NCI-H2171 (cell line): ENCODE results near the gene CAPN3.
A peak's percentile ranks its signal among the peaks of the same experiment; 100 is the strongest.

Experiments used
- DNase-seq: peaks from one replicate; lab custom pipeline; 2025; lab: John Stamatoyannopoulos, UW

The CAPN3 gene

DNA sequence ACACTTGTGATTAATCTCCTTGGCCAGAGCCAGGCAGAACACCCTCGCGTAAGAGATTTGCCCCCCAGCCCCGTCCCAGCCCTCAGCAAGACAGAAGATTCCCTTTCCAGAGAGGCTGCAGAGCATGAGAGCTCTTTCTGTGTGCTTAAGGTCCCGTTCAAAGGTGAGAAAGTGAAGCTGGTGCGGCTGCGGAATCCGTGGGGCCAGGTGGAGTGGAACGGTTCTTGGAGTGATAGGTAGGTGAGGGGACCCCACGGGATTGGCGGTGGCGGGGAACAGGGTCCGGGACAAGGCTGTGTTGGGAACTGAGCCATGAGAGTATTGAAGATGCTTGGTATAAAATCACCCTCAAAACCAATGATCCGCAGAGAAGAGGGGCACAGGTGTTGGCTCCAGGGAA, 34.8 kb downstream of the CAPN3 start:
- no peak for DNase-seq

- DNase-seq, result no peak
Measured at GRCh38 chr15:42395838-42396237, 36.5 kb downstream of the CAPN3 start.

DNA sequence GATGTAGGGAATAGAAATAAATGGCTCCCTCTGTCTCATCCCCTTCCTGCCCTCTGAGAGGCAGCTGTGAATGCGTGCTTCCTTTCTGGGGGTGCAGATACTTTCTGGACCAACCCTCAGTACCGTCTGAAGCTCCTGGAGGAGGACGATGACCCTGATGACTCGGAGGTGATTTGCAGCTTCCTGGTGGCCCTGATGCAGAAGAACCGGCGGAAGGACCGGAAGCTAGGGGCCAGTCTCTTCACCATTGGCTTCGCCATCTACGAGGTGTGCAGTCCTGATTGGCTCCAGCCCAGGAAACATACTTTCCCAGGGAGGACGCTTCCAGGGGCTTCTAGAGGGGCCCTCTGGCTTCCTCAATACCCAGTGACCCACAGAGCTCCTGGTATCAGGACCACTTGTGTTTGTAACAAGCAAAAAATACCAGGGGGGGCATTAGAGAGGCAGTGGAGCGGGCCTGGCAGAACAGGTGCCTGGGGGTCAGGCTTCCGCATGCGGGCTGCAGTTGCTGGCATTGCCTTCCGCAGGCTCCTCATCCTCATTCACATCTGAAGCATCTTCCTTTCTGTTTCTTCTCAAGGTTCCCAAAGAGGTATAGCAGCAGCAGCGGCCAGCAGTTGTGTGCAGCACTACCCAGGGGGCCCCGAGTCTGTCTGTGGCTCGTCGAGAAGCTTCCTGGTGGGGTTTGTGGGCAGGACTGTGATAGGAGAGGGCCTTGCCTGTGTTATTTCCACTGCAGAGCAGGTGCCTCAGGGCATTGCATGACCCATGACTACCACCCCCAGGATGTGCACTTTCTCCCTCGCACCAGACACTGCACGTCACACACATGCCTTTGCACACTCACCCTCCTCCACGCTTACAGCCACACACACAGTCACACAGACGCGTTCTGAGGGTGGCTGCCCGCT, 42.5 kb downstream of the CAPN3 start:
- DNase-seq, result no peak

GRCh38 chr15:42402455-42403205, 43.3 kb downstream of the CAPN3 start:
- DNase-seq, result no peak

DNA sequence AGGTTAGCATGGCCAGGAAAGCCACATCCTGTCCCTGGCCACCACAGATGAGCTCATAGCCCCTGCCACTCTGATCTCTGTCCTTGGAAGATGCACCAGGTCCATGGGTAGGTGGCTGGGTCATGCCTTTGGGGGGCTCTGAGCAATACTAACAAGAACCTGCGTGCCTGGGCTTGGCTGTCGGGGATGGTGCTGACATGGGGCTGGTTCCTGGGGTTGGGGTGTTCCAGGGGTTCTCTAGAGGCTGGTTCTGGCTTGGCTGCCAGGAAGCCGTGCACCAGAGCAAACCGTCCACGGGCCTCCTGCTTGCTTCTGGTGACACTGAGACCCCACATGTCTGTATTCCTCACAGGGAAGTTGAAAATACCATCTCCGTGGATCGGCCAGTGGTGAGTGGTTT, 44.1 kb downstream of the CAPN3 start:
- no peak for DNase-seq

- DNase-seq, result no peak
Measured at GRCh38 chr15:42404461-42405235, 45.3 kb downstream of the CAPN3 start.

GRCh38 chr15:42405863-42406482, 46.7 kb downstream of the CAPN3 start:
- DNase-seq, result no peak

DNA sequence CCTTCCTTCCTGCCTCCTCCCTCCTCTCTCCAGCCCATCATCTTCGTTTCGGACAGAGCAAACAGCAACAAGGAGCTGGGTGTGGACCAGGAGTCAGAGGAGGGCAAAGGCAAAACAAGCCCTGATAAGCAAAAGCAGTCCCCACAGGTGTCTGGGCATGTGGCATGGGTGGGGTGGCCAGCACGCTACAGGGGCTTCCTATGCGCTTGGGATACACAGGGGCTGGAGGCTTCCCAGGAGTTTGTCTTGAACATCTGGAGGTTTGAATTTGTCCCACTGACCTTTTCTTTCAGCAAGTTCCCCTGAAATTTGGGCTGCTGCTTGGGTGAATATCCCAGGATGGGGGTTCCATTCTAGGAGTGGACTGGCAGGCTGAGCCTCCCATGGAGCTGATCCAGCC, 48.9 kb downstream of the CAPN3 start:
- DNase-seq, result no peak

DNA sequence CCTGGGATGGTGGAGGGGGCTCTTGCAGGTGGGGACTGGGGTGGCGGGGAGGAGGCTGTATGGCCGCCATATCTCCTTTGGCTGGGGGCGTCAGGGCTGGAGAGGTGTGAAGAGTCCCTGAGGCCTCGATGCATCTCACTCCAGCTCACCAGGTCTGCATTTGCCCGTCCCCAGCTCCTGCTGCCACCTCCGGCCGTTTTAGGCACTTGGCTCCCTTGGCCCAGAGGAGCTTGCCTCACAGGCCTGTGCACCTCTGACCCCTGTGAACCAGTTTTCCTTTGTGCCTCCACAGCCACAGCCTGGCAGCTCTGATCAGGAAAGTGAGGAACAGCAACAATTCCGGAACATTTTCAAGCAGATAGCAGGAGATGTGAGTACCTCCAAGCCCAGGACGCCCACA, 49.7 kb downstream of the CAPN3 start:
- DNase-seq, result no peak

GRCh38 chr15:42411884-42412283, 52.6 kb downstream of the CAPN3 start:
- DNase-seq, result no peak

- DNase-seq, result no peak
Measured at GRCh38 chr15:42413920-42414319, 54.6 kb downstream of the CAPN3 start.

- no peak for DNase-seq
Measured at GRCh38 chr15:42419369-42419768, 60.1 kb downstream of the CAPN3 start.

- DNase-seq, result no peak
Measured at GRCh38 chr15:42421376-42421775, 62.1 kb downstream of the CAPN3 start.

DNA sequence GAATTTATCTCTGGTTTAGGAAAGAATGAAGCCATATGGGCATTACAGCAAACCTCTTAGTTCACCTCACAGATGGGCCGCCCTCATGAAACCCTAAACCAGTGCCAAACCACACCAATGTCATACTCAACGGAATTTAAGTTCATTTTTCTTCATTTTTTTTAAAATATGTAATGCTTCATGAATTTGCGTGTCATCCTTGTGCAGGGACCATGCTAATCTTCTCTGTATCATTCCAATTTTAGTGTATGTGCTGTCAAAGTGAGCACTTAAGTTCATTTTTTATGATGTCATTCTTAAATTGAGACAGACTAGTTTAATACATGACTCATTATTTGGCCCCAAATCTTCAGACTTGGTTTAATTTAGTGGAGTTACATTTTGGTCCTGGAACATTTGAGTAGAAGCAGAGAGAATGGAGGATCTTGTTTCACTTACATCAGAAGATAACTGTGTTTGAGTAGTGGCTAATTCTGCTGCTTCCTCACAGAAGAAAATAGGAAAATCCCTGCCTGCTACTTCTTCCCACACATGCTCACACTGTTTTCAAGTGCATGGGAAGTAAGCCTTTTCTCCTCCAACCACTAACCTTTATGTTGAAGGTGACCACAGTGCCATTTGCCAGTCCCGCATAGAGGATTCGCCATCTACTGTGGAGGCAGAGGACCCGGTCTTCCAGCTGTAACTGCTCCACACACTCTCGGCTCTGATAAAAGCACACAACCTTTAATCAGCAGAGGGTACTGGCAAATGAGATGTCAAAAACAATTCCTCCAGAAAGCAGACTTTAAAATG, 68.3 kb downstream of the CAPN3 start:
- peak; percentile 1 for DNase-seq

- DNase-seq, result no peak
Measured at GRCh38 chr15:42444415-42445063, 85.2 kb downstream of the CAPN3 start.

GRCh38 chr15:42445551-42445950, 86.2 kb downstream of the CAPN3 start:
- no peak for DNase-seq

DNA sequence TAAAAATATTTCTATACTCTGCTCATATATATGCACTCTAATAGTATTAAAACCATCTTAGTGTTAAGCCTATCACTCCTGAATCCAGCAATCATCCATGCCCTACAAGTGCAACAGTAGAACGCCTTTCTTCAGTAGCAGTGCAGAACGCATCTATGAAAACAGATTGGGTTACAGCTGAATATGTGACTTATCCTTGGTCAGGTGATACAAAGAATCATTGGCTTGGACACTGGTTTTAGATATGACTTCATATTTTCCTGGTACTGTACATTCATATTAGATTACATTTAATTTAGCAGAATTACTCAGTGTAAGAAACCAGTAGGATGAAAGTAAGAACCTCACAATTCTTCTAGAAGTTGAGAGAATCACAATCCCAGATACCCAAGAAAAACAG, 88.3 kb downstream of the CAPN3 start:
- no peak for DNase-seq

DNA sequence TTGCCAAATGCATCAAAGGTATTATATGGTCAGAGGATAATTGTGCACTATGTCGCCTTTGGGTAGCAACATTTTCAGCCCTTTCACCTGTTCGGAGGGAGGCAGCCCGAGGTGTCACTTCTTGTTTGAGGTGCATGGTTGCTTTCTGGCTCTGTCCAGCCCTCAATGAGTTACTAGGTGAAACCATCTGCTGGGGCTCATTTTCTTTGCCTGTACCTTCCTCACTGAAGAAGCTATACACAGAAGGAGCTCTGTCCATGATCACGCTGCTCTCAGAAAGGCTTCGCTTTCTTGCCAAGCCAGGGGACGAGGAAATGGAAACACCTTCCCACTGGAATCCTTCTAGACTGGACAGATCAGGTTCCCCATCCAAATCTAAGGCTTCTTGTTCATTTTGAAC, 89.0 kb downstream of the CAPN3 start:
- no peak for DNase-seq

GRCh38 chr15:42449770-42450424, 90.6 kb downstream of the CAPN3 start:
- DNase-seq, result no peak

- no peak for DNase-seq
Measured at GRCh38 chr15:42450425-42450790, 91.1 kb downstream of the CAPN3 start.
